ENCODE results near the gene TACR1. TPM values are rescaled to one million over a fixed set of nuclear protein-coding genes. Genes with fewer than 3 reads are reported as not detected.

The TACR1 gene
- polyA plus RNA-seq, 1 donor: 0.21 TPM

DNA sequence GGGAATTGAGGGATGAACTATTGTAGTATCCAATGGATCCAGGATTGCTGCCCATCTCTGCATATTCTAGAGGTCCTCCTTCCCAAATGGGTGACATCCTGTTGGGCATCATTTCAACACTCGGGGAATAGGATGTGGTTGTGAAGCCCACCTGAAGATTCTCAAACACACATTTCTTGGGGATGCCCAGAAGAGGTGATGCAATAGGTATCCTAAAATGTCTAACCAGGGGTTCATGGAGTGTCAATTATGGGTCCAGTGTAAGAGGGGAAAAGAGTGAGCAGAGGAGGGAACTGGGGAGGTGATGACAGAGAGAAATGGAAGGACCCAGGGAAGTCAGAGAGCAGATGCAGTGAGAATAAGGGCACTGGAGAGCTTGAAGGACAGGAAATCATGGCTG lies 188.7 kb downstream of the TACR1 start:
- no peak for DNase-seq

DNA sequence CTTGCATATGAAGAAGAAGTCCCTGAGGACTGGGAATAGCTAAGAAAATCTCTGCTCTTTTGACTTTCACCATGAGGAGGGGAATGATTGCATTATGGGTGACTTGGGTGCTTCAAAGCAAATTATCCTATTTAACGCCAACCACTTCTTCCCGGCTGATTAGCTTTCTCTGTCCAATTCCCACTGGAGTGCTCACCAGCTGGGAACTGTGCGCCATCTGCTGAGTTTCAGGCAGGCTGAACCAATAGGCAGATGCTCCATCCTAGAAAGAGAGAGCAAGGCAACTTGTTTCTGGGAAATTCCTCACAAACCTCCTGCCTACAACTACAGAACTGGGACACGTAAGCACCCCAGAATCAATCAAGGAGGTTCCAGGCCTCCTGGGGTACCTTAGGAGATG lies 191.5 kb downstream of the TACR1 start:
- no peak for DNase-seq

DNA sequence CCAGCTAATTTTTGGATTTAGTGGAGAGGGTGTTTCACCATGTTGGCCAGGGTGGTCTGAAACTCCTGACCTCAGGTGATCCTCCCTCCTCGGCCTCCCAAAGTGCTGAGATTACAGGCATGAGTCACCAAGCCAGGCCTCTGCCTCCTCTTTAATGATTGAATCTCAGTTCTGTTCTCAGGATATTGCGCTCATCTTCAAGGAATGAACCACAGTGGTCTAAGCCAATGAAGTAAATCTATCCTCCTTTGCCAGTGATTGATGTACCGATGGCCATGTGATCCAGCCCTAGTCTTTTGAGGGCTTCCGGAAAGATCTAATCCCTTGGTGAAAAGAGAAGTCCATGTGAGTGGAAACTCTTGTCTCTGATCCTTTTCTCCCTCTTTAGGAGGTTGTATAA lies 192.3 kb downstream of the TACR1 start:
- no peak for DNase-seq

DNA sequence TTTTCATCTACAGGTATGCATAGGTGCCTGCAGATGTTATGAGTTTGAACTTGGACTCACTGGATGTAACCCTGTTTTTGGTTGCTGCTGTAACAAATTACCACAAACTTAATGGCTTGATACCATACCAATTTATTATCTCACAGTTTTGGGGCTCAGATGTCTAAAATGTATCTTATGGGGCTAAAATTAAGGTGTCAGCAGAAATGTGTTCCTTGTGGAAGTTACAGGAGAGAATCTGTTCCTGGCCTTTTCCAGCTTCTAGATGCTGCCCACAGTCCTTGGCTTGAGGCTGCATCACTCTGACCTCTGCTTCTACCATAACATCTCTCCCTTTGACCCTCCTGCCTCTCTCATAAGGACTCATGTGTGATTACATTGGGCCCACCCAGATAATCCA lies 193.3 kb downstream of the TACR1 start:
- DNase-seq: no peak

DNA sequence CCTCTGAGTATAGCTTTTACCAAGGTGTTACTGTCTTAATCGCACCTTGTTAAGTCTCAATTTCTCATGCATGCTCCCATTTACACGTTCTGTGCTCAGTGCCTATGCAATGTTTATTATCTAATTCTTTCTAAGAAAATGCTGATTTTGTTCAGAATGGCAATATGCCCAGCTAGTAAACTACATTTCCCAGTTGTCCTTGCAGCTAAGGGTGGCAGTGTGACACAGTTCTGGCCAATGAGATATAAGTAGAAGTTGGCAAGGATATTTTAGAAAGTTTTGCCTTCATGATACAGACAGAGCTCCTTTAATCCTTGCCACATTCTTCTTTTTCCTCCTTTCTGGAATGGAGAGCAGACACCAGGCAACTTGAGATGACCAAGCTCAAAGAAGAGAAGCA lies 195.5 kb downstream of the TACR1 start:
- DNase-seq: no peak

DNA sequence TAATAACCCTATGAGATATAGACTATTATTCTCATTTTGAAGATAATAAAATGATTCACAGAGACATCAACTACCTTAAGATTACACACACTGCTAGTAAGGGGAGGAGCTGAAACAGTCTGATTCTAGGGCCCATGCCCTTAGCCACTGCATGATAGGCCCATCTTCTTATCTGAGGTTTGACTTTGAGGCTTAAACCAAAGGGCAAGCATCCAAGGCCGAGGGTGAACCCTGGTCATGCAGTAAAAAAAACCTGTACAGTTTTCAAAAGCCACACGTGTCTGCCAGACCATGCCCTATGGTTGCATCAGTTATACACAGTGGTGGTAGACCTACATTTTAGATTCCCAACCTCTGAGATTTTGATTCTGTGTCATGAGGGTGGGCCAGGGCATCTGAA lies 196.0 kb downstream of the TACR1 start:
- no peak for DNase-seq

DNA sequence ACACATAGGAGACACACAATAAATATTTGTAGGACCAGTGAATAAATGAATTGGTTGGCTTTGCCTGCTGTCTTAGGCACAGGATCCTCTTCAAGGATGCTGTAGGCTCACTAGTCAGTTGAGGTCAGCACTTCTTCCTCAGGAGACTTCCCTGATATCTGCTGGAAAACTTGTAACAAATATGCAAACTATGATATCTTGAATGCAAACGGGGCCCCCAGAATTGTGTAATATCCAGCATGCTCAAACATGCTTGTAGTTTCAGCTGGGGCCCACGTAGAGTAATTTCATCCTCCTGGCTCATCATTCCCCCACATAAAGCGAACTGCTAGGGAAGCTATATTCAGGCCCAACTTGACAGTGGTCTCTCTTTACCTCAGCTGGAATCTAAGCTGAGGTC lies 197.3 kb downstream of the TACR1 start:
- no peak for DNase-seq

DNA sequence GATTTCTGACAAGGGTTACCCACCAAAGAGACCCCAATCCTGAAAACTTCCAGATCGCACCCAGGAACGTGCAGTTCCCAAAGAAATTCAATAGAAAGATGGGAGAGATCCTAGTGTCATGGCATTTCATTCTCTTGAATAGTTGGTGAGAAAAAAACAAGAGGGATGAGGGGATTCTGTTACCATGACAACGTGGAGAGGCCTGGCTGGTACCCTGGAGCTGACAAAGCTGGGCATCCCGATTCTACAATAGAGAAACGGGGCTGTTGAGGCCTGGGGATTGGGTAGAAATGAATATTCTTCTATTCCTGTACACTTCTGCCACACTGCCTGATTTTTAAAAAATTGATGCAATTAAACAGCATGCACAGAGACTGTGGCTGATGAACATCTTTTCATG lies 199.9 kb downstream of the TACR1 start:
- no peak for DNase-seq

Other genes with a start within 250 kb of the TACR1 start
- gene POLE4, start 240.9 kb downstream of the TACR1 start, polyA plus RNA-seq (ENCODE audit: insufficient read length): 87.1 TPM

All from hindlimb muscle (tissue), 1 donor.